ENCODE data around the gene ANKRD9. TPM values are rescaled to one million over a fixed set of nuclear protein-coding genes. Genes with fewer than 3 reads are reported as not detected.

The ANKRD9 gene
- total and polyA plus RNA-seq, 2 of the 13 experiments (the other 11 are each of a cell fraction or from before 2014, with no cell fraction given), result 10.0 to 15.0 TPM

DNA sequence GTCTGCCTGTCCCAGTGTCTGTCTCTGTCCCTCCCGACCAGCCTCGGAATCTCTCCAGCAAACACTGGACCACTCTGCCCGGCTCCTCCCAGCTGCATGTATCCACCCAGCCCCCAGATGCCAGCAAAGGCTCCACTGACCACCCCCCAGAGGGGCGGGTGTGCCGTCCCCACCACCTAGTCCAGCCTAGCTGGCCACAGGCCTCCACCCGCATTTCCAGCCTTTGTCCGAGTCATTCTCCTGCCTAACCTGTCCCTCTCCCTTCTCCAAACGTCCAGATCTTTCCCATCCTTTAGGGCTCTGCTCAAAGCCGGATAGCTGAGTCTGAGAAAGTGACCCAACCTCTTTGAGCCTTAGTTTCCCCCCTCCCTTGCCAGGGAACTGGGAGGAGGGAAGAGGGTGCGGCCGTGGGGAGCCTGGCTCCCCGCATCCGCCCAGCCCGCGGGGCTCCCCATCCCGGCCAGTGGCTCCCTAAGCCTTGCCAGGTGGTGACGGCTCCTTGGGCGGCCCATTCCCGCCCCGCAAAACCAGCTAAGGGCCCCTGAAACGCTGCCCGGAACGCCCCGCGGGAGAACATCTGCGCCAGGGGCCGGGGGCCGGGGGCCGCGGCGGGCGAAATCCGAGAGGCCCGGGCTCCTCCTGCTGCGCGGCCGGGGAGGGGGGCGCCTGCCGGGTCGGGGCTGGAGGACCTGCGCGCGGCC is 34.6 kb upstream of the ANKRD9 start (continued):
- TF ChIP-seq, protein P1, sequence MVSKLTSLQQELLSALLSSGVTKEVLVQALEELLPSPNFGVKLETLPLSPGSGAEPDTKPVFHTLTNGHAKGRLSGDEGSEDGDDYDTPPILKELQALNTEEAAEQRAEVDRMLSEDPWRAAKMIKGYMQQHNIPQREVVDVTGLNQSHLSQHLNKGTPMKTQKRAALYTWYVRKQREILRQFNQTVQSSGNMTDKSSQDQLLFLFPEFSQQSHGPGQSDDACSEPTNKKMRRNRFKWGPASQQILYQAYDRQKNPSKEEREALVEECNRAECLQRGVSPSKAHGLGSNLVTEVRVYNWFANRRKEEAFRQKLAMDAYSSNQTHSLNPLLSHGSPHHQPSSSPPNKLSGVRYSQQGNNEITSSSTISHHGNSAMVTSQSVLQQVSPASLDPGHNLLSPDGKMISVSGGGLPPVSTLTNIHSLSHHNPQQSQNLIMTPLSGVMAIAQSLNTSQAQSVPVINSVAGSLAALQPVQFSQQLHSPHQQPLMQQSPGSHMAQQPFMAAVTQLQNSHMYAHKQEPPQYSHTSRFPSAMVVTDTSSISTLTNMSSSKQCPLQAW (CRISPR knock-in tag; IDR thresholded peaks at IDR 0.05), result 0 out of 2 replicates have a peak, but pooled peaks have one; percentile 12
- no peak for TF ChIP-seq ZNF619 (CRISPR knock-in tag; IDR thresholded peaks at IDR 0.05)
- TF ChIP-seq ZNF292 (CRISPR knock-in tag; IDR thresholded peaks at IDR 0.05; ENCODE audit: borderline replicate concordance, low read depth), result peak; percentile 49; the same call in 1 of the 2 replicates
- TF ChIP-seq SYNCRIP (IDR thresholded peaks at IDR 0.05; ENCODE audit: insufficient read depth, low read depth, low read length), result no peak
- peak; percentile 38 for TF ChIP-seq TEAD3 (CRISPR knock-in tag; optimal IDR thresholded peaks at IDR 0.05; ENCODE audit: borderline replicate concordance)
- TF ChIP-seq SP2 (CRISPR knock-in tag; IDR thresholded peaks at IDR 0.05), result peak; percentile 12; the same call in 1 of the 2 replicates
- TF ChIP-seq, protein P2, sequence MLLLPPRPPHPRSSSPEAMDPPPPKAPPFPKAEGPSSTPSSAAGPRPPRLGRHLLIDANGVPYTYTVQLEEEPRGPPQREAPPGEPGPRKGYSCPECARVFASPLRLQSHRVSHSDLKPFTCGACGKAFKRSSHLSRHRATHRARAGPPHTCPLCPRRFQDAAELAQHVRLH (CRISPR knock-in tag; IDR thresholded peaks at IDR 0.05; ENCODE audit: borderline replicate concordance, low read depth), result peak; percentile 16; the same call in 1 of the 2 replicates
- TF ChIP-seq XRCC5 (optimal IDR thresholded peaks at IDR 0.05; ENCODE audit: low read length), result peak; percentile 52
- TF ChIP-seq SAP130 (CRISPR knock-in tag; IDR thresholded peaks at IDR 0.05; ENCODE audit: low read depth), result peak; percentile 43; the same call in 1 of the 2 replicates
- peak; percentile 62 for TF ChIP-seq SP5 (CRISPR knock-in tag; IDR thresholded peaks at IDR 0.05; ENCODE audit: borderline replicate concordance, low read depth)
- TF ChIP-seq, protein P3, sequence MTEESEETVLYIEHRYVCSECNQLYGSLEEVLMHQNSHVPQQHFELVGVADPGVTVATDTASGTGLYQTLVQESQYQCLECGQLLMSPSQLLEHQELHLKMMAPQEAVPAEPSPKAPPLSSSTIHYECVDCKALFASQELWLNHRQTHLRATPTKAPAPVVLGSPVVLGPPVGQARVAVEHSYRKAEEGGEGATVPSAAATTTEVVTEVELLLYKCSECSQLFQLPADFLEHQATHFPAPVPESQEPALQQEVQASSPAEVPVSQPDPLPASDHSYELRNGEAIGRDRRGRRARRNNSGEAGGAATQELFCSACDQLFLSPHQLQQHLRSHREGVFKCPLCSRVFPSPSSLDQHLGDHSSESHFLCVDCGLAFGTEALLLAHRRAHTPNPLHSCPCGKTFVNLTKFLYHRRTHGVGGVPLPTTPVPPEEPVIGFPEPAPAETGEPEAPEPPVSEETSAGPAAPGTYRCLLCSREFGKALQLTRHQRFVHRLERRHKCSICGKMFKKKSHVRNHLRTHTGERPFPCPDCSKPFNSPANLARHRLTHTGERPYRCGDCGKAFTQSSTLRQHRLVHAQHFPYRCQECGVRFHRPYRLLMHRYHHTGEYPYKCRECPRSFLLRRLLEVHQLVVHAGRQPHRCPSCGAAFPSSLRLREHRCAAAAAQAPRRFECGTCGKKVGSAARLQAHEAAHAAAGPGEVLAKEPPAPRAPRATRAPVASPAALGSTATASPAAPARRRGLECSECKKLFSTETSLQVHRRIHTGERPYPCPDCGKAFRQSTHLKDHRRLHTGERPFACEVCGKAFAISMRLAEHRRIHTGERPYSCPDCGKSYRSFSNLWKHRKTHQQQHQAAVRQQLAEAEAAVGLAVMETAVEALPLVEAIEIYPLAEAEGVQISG (CRISPR knock-in tag; IDR thresholded peaks at IDR 0.05), result no peak
